Vagina (tissue), 2 donors: ENCODE measurements around the gene PTPRN2. TPM values are rescaled to one million over a fixed set of nuclear protein-coding genes. Genes with fewer than 3 reads are reported as not detected.

ENCODE experiments used
- DNase-seq, 2 donors: peaks; one replicate each; pipeline ENCODE4 v3.0.0-alpha.2; 2017; ENCODE audit errors: extremely low spot score in 2 of 2
- H3K27ac ChIP-seq: fragments of 200-600 bp; sonication (generic); one replicate; pipeline ENCODE4 v1.5.1; 2019
- H3K27me3 ChIP-seq: fragments of 200-600 bp; sonication (generic); one replicate; pipeline ENCODE4 v1.5.1; 2019
- H3K36me3 ChIP-seq, 2 donors: fragments of 200-600 bp; sonication (generic); one replicate each; pipeline ENCODE4 v1.5.1; 2017 to 2019
- H3K4me1 ChIP-seq: fragments of 200-600 bp; sonication (generic); one replicate; pipeline ENCODE4 v1.5.1; 2019
- H3K4me3 ChIP-seq, 2 donors: fragments of 200-600 bp; sonication (generic); 1 replicate in 1 of 2; 2 replicates in 1 of 2; pipeline ENCODE4 v1.5.1; 2016 to 2019
- H3K9me3 ChIP-seq: fragments of 200-600 bp; sonication (generic); one replicate; pipeline ENCODE4 v1.5.1; 2019
- CTCF ChIP-seq, 3 experiments: fragments of 450-650 bp in 2 of 3; fragments of 200-600 bp in 1 of 3; sonication (generic) in 1 of 3; IDR thresholded peaks; one replicate each; pipeline ENCODE4 v1.5.1; 2017 to 2019; ENCODE audit warnings: antibody characterized with exemption in 3 of 3, mild to moderate bottlenecking in 2 of 3, moderate library complexity in 2 of 3
- POLR2A ChIP-seq, 2 donors: fragments of 450-650 bp; IDR thresholded peaks; one replicate each; pipeline ENCODE4 v1.6.1; 2017; ENCODE audit warnings: antibody characterized with exemption in 2 of 2, mild to moderate bottlenecking in 2 of 2, moderate library complexity in 2 of 2
- POLR2AphosphoS5 ChIP-seq, 2 donors: sonication (generic); formaldehyde crosslinking; IDR thresholded peaks; one replicate each; pipeline ENCODE4 v1.9.0; 2017; ENCODE audit warnings: antibody characterized with exemption in 2 of 2, mild to moderate bottlenecking in 2 of 2, low read depth in 1 of 2; ENCODE audit not compliant: insufficient read depth in 1 of 2
- intact Hi-C: fragments of 100-400 bp; cut with DNase I; formaldehyde crosslinking; loops from one replicate; pipeline ENCODE4 v1.15.1; 2023
- total RNA-seq: library from RNA; depleted of rRNA; stranded (reverse); fragments of >200 nt; gene quantifications from one replicate; pipeline ENCODE4 v1.2.3, GENCODE V29; 2016

The PTPRN2 gene
- total RNA-seq, 1 donor from 2014 or later: 7.4 TPM

- Histone ChIP-seq H3K27me3 (no peaks in the 10 kb centered on the region), H3K4me1 (no peaks in the 10 kb centered on the region), H3K9me3 (no peaks in the 10 kb centered on the region), H3K27ac (no peak overlapping the region), H3K4me3 (no peak overlapping the region), H3K36me3 (no peaks in the 10 kb centered on the region)
- no peak for DNase-seq
- intact Hi-C loops: no loop called here
- no peak for TF ChIP-seq POLR2A (IDR thresholded peaks at IDR 0.05)
- no peak for TF ChIP-seq CTCF (IDR thresholded peaks at IDR 0.05)
- no peak for TF ChIP-seq POLR2AphosphoS5 (IDR thresholded peaks at IDR 0.05; ENCODE audit: insufficient read depth in 1 of 2, low read depth in 1 of 2)
Measured at GRCh38 chr7:157944051-157944450, 643.6 kb downstream of the PTPRN2 start.

- DNase-seq: no peak
Measured at GRCh38 chr7:157943561-157943960, 644.1 kb downstream of the PTPRN2 start.

GRCh38 chr7:157941210-157941609, 646.4 kb downstream of the PTPRN2 start:
- intact Hi-C loops: no loop called here
- H3K4me3 ChIP-seq: no peak overlapping the region

More at GRCh38 chr7:157943561-157943960, 644.1 kb downstream of the PTPRN2 start:
- H3K4me3 ChIP-seq: no peak overlapping the region
- no peaks in the 10 kb centered on the region for H3K9me3 ChIP-seq
- no peaks in the 10 kb centered on the region for H3K4me1 ChIP-seq
- no peaks in the 10 kb centered on the region for H3K36me3 ChIP-seq
- TF ChIP-seq POLR2A (IDR thresholded peaks at IDR 0.05) (no peak), POLR2AphosphoS5 (IDR thresholded peaks at IDR 0.05; ENCODE audit: insufficient read depth in 1 of 2, low read depth in 1 of 2) (no peak)
- intact Hi-C loops: no loop called here
- H3K27ac ChIP-seq: no peak overlapping the region
- no peaks in the 10 kb centered on the region for H3K27me3 ChIP-seq

GRCh38 chr7:157940497-157940896, 647.1 kb downstream of the PTPRN2 start:
- DNase-seq: no peak
- Histone ChIP-seq H3K27ac (no peak overlapping the region), H3K27me3 (no peaks in the 10 kb centered on the region), H3K4me3 (no peak overlapping the region), H3K4me1 (no peaks in the 10 kb centered on the region), H3K36me3 (no peaks in the 10 kb centered on the region), H3K9me3 (no peaks in the 10 kb centered on the region)
- intact Hi-C loops: no loop called here
- no peak for TF ChIP-seq CTCF (IDR thresholded peaks at IDR 0.05)
- TF ChIP-seq POLR2AphosphoS5 (IDR thresholded peaks at IDR 0.05; ENCODE audit: insufficient read depth in 1 of 2, low read depth in 1 of 2): no peak
- TF ChIP-seq POLR2A (IDR thresholded peaks at IDR 0.05): no peak

More at GRCh38 chr7:157941210-157941609, 646.4 kb downstream of the PTPRN2 start:
- Histone ChIP-seq H3K27me3 (no peaks in the 10 kb centered on the region), H3K36me3 (no peaks in the 10 kb centered on the region), H3K27ac (no peak overlapping the region), H3K9me3 (no peaks in the 10 kb centered on the region), H3K4me1 (no peaks in the 10 kb centered on the region)
- no peak for TF ChIP-seq CTCF (IDR thresholded peaks at IDR 0.05)
- TF ChIP-seq POLR2A (IDR thresholded peaks at IDR 0.05): no peak
- no peak for TF ChIP-seq POLR2AphosphoS5 (IDR thresholded peaks at IDR 0.05; ENCODE audit: insufficient read depth in 1 of 2, low read depth in 1 of 2)
- no peak for DNase-seq

GRCh38 chr7:157938211-157938610, 649.4 kb downstream of the PTPRN2 start:
- TF ChIP-seq POLR2A (IDR thresholded peaks at IDR 0.05) (no peak), POLR2AphosphoS5 (IDR thresholded peaks at IDR 0.05; ENCODE audit: insufficient read depth in 1 of 2, low read depth in 1 of 2) (no peak), CTCF (IDR thresholded peaks at IDR 0.05) (no peak)
- Histone ChIP-seq H3K4me1 (no peaks in the 10 kb centered on the region), H3K9me3 (no peaks in the 10 kb centered on the region), H3K36me3 (no peaks in the 10 kb centered on the region), H3K27me3 (no peaks in the 10 kb centered on the region), H3K4me3 (no peak overlapping the region), H3K27ac (no peak overlapping the region)
- peak in 1 of 2 donors; percentile 82 for DNase-seq
- intact Hi-C loops: no loop called here
